Eye (tissue), 1 donor: ENCODE results near the gene TSPAN15.

Experiments used
- DNase-seq: peaks from one replicate; pipeline ENCODE4 v3.0.0-alpha.2; 2015

TSPAN15 gene

DNA sequence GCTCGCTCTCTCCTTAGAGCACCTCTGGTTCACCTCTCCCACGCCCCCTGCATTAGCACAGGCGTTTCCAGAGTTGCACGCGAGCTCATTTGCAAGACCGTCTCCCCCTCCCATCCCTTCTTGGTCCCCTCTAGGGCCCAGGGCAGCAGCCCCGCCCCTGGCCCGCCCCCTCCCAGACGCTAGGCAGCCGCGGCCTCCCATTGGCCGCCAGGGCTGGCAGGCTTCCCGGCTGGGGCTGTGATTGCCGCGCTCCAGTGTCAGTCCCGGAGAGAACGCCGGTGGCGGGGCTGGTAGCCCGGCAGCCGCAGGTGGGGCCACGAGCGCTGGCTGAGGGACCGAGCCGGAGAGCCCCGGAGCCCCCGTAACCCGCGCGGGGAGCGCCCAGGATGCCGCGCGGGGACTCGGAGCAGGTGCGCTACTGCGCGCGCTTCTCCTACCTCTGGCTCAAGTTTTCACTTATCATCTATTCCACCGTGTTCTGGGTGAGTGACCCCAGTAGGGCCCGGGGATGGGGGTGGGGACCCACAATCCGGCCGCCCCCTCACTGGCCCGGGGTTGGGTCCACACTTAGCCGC, at the start of gene TSPAN15:
Gene TSPAN15, plus strand, starts transcription at position 257 of the 575 bp plus-strand sequence. Its CDS starts 130 bp downstream, at position 387.
- peak; percentile 94 for DNase-seq

GRCh38 chr10:69402386-69402785, 48.9 kb upstream of the TSPAN15 start:
- no peak for DNase-seq

DNA sequence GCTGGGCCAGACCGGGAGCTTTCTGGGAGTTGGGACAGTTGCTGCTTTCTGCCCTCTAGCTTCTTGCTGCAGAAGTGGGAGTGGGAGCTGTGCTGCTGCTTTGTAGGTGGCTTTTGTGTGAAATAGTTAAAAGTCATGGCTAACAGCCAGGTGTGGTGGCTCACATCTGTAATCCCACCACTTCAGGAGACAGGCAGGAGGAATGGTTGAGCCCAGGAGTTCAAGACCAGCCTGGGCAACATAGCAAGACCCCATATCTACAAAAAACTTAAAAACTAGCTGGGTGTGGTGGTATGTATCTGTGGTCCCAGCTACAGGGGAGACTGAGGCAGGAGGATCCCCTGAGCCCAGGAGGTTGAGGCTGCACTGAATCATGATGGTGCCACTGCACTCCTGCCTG, 48.2 kb upstream of the TSPAN15 start:
- DNase-seq: no peak

GRCh38 chr10:69403519-69403918, 47.7 kb upstream of the TSPAN15 start:
- DNase-seq: no peak

GRCh38 chr10:69404786-69405185, 46.5 kb upstream of the TSPAN15 start:
- DNase-seq: no peak

- DNase-seq: no peak
Observed at GRCh38 chr10:69405221-69405620, 46.0 kb upstream of the TSPAN15 start.

- DNase-seq: peak; percentile 56
Observed at GRCh38 chr10:69406302-69406811, 44.9 kb upstream of the TSPAN15 start.

DNA sequence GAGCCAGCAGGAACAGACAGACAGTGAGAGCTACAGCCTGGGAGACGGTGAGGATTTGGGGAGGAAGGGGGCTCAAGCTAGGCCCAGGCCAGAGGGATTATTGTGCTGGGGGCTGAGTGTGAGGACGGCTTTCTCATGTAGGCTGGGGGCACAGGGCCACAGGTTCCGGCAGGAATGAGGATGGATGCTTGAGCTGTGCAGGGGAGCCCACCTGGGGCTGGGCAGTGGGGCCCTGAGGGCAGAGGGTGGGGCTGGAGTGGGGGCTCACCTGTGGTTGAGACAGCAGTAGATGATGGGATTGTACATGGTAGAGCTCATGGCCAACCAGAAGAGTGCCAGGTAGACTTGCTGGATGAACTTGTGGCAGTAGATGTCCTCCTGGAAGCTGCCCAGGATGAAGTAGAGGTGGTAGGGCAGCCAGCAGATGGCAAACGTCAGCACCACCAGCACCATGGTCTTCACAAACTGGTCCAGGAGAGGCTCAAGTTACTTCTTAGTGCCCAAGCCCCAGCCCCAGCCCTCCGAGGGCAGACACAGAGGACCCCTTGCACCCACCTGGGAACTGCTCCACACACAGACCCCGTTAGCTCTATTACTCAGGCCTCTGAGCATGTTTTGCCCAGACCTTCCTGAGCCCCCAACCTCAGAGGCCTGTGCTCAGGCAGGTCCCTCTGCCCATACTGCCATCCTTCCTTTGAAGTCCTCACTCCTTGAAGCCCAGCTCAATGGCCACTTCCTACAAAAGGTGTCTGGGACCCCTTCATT, 44.3 kb upstream of the TSPAN15 start:
- DNase-seq: no peak

DNA sequence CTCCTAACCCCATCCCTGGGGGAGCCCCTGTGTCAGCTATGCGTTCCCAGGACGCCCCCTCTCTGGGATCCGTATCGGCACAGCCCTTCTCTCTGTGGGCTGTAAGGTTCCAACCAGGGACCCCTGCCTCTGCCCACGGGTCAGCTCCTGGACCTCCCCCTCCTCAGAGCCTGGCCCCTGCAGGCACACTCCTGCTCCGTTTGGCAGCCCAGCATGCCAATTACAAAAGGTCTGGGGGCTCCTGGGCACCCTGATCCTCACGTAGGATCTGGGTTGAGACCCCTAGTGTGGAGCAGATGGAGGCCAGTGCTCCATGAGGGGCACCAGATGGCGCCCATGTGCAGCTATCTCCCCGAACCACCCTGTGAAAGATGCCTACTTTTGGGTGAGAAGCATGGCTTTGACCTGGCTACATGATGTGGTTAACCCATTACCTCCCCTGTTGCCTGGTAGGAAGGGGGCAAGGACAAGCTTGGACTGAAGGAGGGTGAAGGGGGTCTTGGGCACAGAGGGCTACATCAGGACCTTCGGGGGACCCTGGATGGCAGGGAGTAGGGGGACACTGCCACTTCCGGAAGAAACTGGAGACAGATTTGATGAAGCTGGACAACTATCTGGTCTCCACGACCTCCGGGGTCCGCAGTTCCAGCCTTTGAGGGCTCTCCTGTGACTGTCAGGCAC, 43.5 kb upstream of the TSPAN15 start:
- DNase-seq: peak; percentile 67

GRCh38 chr10:69408318-69409175, 42.7 kb upstream of the TSPAN15 start:
- peak; percentile 97 for DNase-seq

DNA sequence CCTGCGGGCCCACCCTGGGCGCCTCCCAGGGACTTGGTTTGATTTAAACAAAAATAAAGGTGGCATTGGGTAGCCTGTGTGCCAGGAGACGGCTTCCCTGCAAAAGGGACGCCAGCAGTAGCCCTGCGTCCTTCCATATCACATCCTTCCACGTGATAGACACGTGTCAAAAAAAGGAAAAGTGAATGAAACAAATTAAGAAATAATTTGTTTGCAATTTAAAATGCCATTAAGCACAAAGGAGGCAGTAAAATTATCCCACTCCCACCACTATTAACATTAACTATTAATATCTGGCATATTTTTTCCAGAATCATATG, 42.1 kb upstream of the TSPAN15 start:
- no peak for DNase-seq

DNA sequence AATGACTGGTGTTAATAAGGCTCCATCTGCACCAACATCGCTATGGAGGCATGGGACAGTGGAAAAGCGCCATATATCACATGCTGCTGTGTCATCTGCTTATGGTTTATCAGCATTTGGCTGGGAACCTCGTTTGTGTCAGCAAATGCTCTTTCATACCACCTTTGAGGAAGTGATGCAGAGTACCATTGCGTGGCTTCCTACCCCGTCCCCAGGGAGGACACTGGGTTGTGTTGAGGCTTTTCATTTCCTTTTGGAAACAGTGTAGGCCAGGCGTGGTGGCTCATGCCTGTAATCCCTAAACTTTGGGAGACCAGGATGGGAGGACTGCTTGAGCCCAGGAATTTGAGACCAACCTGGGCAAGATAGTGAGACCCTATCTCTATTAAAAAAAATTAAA, 41.3 kb upstream of the TSPAN15 start:
- DNase-seq: no peak

DNA sequence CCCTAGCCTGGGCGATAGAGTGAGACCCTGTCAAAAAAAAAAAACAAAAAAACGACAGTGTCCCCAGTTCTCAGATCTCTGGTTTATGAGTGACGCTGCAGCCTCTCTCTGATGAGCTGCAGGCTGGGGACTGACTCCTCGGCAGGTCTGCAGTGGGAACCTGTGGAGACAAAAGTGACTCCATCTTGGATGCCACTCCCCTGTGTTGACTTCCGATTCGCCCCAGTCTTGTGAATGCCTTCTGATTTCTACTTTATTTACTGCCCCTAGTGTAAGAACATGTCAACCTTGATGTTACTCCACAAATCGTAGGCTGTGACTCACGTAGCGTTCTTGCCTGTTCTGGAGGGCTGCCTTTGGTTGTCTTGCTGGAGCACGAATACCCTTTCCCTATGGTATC, 40.8 kb upstream of the TSPAN15 start:
- no peak for DNase-seq

- DNase-seq: no peak
Observed at GRCh38 chr10:69411476-69411875, 39.8 kb upstream of the TSPAN15 start.

GRCh38 chr10:69412232-69412790, 39.0 kb upstream of the TSPAN15 start:
- DNase-seq: no peak

- peak; percentile 84 for DNase-seq
Observed at GRCh38 chr10:69413221-69413865, 37.9 kb upstream of the TSPAN15 start.

DNA sequence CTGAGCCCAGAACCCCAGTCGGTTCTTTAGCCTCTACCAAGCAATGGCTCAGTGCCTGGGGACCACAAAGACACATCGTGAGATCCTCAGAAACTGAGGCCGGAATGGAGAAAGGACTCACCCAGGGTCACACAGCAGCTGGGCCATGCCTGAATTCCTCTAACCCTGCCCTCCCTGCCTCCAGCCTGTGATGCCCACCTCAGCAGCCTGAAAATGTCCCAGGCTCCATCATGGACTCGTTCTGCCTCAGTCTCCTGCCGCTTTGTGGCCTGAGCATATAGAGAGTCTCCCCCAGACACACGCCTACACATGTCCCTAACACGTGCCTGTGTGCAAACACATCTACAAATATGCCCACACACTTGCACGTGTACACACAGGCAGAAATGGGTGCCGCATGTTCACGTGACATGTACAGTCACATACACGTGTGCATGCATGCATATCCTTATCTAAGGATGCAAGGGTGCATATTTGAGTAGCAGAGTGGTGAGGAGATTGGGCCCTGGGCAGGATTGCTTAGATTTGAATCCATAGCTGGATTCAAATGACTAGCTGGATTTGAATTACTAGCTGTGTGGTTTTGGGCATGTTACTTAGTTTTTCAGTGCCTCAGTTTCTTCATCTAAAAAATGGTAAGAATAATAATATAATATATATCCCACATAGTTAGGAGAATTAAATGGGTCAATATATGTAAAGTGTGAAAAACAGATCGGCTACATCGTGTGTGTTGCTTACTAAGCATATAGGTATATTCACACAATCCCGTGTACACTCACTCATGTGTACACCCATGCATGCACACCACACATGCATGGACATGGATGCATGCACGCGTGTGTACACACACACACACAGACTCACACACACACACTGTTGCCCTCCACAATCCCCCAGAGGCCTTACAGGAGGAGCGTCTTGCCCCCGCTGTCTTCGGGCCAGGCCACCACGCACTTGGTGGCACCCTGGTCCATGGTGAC, 36.9 kb upstream of the TSPAN15 start:
- DNase-seq: no peak

DNA sequence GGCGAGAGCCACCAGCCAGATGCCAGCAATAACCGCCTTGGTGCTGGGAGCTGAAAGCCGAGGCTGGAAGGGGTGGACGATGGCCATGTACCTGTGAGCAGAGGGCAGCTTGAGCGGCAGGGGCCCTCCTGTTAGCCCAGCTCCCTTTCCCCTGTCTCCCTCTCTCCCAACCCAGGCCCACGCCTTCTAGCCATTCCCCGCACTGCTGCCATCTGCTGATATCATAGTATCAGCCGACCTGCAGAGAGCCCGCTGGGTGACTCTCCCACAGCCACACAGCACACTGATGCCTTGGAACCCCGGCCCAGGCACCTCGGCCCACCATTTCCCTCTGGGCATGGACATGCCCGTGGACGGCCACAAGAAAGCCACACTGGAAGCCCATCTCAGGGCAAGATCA, 36.2 kb upstream of the TSPAN15 start:
- no peak for DNase-seq

- no peak for DNase-seq
Observed at GRCh38 chr10:69415951-69416350, 35.3 kb upstream of the TSPAN15 start.

- no peak for DNase-seq
Observed at GRCh38 chr10:69416695-69417094, 34.6 kb upstream of the TSPAN15 start, which contains the start of gene TACR2. Gene TACR2, minus strand, starts transcription at chr10:69416918. Its CDS starts 595 bp downstream, at chr10:69416323.

DNA sequence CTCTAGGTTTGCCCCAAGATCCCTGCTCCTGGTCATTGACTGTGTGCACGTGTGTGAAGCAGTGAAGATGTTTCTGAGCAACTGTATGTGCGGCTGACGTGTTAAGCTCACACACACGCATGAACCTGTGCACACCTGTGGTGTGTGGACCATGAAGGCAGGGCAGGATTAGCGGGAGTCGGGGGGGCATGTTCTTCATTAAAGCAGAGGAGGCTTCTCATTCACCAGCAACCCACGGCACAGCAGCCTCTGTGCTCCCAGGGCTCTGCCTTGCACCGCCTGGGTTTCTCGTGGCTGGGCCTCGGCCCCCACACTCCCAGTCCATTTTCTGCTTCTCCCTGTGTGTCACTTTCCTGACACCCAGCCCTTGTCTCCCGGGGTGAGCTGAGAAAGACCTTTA, 33.7 kb upstream of the TSPAN15 start:
- no peak for DNase-seq
